Measurements from ENCODE around the gene NAALADL2.
"Not testable (repeated sequence)": the region's sequence is repeated elsewhere in the genome, so short reads cannot be mapped to it uniquely, and the experiment has no call there.

Gene NAALADL2

DNA sequence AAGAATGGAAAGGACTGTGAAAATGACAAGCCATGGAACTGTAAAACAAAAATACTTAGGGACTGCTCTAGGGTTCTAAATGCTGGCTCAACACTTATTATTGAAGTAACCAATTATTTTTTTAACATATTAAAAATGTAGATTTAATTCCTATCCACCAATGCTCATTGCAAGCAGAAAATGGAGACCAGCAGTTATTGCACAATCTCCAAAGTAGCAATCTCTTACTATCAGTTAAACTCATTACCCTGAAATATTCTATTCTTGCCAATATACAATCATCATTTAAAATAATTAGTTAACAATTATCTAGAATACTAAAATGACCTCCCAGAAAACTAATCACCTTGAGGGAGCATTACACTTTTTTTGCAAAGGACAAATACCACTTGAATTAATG lies 499.8 kb downstream of the NAALADL2 start:
- no peak for DNase-seq (ENCODE audit: low read depth in 2 of 2)

DNA sequence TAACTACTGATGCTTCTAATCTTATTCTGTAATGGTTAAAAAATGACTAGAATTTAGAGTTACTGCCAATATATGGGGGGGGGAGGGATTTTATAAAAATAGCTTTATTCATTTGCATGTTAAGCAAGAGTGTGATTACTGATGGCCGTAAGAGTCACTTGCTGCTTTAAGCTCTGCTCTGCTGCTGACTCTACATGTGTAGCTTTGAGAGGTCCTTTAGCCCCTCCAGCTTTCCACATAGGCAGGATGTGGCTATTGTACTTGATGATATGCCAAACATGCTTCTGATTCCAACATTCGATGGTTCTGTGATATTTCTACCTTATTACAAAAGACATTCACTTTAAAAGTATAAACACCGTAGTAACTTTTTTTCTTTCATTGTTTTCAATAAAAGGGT lies 511.3 kb downstream of the NAALADL2 start:
- not testable (repeated sequence) for DNase-seq (ENCODE audit: low read depth in 2 of 2)

GRCh38 chr3:175371187-175371586 lies 512.1 kb downstream of the NAALADL2 start:
- not testable (repeated sequence) for DNase-seq (ENCODE audit: low read depth in 2 of 2)

DNA sequence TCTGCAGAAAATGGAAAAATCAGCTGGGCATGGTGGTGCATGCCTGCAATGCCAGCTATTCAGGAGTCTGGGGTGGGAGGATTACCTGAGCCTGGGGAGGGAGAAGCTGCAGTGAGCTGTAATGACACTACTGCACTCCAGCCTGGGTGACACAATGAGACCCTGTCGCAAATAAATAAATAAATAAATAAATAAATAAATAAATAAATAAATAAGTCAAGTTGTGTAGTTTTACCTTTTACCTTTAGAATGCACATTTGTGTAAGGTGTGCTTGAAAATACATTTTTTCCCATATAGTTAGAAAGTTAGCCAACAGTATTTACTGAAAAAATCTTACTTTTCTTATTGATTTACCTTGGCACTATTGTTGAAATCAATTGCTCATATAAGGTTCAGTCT lies 515.6 kb downstream of the NAALADL2 start:
- DNase-seq (ENCODE audit: low read depth in 2 of 2), result no peak

DNA sequence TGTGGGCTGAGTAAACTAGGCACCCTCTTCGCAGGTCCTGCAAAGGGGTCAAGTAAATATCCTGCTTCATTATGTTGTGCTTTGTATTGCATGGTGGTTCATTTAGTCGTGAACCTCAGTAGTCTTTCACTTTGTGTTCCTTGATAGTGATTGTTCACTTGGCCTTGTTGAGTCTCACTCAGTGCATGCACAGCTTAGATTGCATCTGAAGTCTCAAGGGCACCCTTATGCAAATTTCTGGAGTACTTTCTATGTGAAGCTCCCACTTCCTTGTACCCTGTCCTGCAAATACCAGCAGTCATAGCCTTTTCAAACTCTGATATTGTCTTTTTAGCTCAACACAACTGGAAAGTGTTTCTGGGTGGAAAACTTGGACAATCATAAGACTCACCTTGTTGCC lies 519.2 kb downstream of the NAALADL2 start:
- DNase-seq (ENCODE audit: low read depth in 2 of 2), result no peak

- no peak for DNase-seq (ENCODE audit: low read depth in 2 of 2)
Observed at GRCh38 chr3:175381685-175382084, 522.6 kb downstream of the NAALADL2 start.

DNA sequence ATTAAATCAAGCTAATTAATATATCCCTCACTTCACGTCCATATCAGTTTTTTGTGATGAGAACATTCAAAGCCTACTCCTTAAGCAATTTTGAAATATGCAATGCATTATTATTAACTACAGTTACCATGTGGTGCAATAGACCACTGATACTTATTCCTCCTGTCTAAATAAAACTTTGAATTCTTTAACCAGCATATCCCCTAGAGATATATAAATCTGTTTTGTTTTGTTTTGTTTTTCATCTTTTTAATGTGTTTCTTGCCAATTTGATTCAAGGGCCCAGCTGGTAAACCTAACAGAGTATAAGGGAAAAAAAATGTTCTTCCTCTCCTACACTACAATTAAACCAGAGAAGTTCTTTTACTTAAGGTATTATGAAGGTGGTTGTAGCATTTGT lies 524.2 kb downstream of the NAALADL2 start:
- DNase-seq (ENCODE audit: low read depth in 2 of 2), result no peak

- no peak for DNase-seq (ENCODE audit: low read depth in 2 of 2)
Observed at GRCh38 chr3:175383813-175384212, 524.7 kb downstream of the NAALADL2 start.

DNA sequence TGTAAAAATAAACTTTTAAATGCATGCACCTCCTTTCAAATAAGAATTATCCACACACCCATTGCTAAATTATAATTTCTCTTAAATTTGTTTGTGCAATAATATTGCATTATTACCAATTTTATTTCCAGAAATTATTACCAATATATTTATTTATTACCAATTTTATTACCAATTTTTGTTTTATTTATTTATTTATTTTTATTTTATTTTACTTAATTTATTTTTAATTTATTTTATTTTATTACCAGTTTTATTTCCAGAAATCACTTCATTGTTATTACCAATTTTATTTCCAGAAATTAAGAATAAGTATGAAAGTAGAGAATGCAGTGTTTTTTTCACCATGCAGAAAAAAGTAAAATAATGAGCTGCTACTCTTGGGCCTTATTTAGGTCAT lies 525.4 kb downstream of the NAALADL2 start:
- no peak for DNase-seq (ENCODE audit: low read depth in 2 of 2)

- no peak for DNase-seq (ENCODE audit: low read depth in 2 of 2)
Observed at GRCh38 chr3:175386630-175387029, 527.5 kb downstream of the NAALADL2 start.

- no peak for DNase-seq (ENCODE audit: low read depth in 2 of 2)
Observed at GRCh38 chr3:175389560-175389959, 530.4 kb downstream of the NAALADL2 start.

- DNase-seq (ENCODE audit: low read depth in 2 of 2), result no peak
Observed at GRCh38 chr3:175391601-175392000, 532.5 kb downstream of the NAALADL2 start.

GRCh38 chr3:175392653-175393052 lies 533.5 kb downstream of the NAALADL2 start:
- DNase-seq (ENCODE audit: low read depth in 2 of 2), result no peak

DNA sequence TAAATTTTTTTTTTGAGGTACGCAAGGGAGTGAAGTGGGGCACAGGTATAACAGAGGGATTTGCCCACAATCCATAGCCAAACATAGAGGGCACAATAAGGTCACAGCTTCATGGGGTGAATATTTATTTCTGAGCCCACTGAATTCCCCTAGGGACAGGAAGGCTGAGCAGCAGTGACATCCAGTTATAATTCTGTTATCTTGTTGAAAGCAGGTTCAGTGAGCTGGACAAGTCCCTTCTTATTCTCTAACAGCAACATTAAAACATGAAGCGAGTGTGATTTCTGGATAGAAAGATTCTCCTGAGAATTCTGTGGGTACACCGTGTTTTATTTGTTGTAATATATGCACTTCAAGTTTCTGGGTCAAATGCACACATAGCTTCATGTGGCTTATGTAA lies 538.2 kb downstream of the NAALADL2 start:
- DNase-seq (ENCODE audit: low read depth in 2 of 2), result no peak

GRCh38 chr3:175398676-175399075 lies 539.5 kb downstream of the NAALADL2 start:
- DNase-seq (ENCODE audit: low read depth in 2 of 2), result no peak

DNA sequence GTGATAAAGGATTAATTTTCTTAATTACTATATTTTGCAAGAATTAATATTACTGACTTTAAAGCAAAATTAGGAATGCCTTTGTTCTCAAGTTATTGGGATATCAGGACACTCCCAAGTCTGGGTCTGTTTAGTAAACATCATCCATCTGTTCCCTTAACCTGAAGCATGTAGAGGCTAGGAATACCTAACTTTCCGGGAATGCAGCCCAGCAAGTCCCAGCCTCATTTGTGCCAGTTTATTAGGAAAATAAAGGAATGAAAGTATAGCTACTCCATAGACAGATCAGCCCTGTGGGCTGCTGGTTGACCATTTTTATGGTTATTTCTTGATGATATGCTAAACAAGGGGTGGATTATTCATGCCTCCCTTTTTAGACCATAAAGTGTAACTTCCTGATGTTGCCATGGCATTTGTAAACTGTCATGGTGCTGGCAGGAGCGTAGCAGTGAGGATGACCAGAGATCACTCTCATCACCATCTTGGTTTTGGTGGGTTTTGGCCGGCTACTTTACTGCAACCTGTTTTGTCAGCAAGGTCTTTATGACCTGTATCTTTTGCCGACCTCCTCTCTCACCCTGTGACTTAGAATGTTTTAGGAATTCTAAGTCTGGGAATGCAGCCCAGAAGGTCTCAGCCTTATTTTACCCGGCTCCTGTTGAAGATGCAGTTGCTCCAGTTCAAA lies 540.2 kb downstream of the NAALADL2 start:
- no peak for DNase-seq (ENCODE audit: low read depth in 2 of 2)

DNA sequence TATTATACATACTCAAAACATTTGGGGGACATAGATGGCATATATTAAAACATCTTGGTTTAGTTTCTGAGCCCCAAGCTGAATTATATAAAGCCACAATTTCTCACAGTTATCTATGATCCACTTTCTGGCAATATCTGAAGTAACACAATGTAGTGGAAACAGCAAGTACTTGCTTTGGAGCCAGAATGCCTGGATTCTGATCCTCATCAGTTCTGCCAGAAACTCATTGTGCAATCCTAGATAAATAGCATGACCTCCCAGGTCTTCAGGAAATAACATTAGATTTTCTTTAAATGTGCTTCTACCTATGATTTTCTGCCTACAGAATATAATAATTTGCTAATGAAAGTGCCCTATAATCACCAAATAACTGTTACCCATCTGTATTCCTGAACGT lies 544.9 kb downstream of the NAALADL2 start:
- DNase-seq (ENCODE audit: low read depth in 2 of 2), result no peak

GRCh38 chr3:175404621-175405020 lies 545.5 kb downstream of the NAALADL2 start:
- no peak for DNase-seq (ENCODE audit: low read depth in 2 of 2)

DNA sequence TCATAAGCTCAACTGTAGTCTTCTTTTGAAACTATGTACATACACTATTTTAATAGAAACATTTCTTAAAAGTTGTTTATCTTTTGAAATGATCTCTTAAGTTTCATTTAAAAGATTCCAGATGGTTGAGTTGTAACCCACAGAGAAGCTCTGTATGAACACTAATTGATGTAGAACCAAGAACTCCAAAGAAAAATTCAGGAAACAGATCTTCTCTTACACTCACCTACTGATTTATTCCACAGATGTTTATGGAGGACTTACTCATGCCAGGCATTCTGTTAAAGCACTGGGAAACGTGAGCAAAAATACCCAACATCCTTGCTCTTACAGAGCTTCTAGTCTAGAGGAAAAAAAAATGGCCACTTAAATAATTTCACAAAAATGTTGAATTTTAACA lies 551.1 kb downstream of the NAALADL2 start:
- DNase-seq (ENCODE audit: low read depth in 2 of 2), result no peak

GRCh38 chr3:175411405-175411804 lies 552.3 kb downstream of the NAALADL2 start:
- no peak for DNase-seq (ENCODE audit: low read depth in 2 of 2)

- DNase-seq (ENCODE audit: low read depth in 2 of 2), result no peak
Observed at GRCh38 chr3:175411946-175412345, 552.8 kb downstream of the NAALADL2 start.

DNA sequence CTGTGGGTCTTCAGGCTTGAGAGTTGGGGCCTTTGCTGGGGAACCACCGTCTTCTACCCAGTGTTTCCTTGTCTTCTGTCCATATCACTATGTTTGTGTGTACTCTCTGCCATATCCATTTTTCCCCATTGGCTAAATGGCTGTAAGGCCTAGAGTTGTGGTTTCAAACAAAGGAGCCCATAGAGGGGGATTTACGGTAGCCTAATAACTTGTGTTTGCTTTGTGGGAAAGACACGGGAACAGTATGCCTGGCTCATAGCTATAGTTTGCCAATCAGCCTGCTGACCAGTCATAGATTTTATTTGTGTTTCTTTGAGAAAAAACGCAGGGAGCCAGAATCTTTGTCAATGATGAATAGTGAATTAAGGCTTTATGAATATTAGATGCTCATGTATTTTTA lies 554.8 kb downstream of the NAALADL2 start:
- no peak for DNase-seq (ENCODE audit: low read depth in 2 of 2)

DNA sequence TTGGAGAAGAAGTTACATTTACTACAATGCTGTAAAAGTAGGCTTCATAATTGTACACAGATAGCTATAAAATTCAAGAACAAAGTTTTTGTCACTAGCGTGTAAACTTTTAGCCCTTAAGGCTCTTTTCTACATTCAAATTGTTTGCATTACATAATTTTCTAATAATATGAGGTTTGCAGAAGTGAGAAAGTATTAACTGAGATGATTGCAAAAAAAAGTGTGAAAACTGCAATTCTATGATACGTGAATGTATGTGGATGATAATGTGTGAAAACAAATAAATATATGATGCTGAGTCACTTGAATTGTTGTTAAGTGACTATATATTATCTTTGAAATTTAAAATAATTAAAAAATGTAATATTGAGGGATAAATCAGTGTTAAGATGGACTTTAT lies 557.5 kb downstream of the NAALADL2 start:
- DNase-seq (ENCODE audit: low read depth in 2 of 2), result no peak

DNA sequence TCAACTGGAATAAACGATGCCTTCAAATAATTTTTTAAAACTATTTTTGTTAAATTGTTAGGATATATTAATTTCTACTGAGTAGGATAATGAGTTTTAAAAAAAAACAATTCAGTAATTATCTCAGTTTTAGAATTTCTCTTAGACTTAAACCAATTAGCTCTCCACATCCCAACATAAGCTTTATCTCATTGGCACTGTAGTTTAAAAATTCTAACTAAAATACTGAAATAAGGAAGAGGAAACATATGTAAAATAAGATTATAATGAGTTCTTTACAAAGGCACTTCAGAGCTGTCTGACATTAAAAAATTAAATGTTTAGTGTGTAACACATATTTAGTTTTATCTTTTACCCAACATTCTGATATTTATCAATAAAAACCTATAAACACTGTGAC lies 558.3 kb downstream of the NAALADL2 start:
- DNase-seq (ENCODE audit: low read depth in 2 of 2), result no peak

Measured in stimulated activated CD8-positive, alpha-beta memory T cell treated with anti-CD3 and anti-CD28 coated beads, Interleukin-15, amount 100 ng/mL, for 4 hours (primary cell).